Measurements from ENCODE around the gene OR2A5. TPM values are rescaled to one million over a fixed set of nuclear protein-coding genes. Genes with fewer than 3 reads are reported as not detected.

OR2A5 gene
- total and polyA plus RNA-seq, 2 donors (not counting 1 experiment from before 2014, with no cell fraction given) = not detected

GRCh38 chr7:144022169-144022568 lies 26.6 kb upstream of the OR2A5 start:
- Histone ChIP-seq H4K20me1 (ENCODE audit: control insufficient read depth, extremely low read depth, insufficient read depth, low read length) (no peaks in the 10 kb centered on the region), H3K4me1 (ENCODE audit: control insufficient read depth, extremely low read depth, insufficient read depth, low read length) (no peaks in the 10 kb centered on the region), H3K79me2 (ENCODE audit: control insufficient read depth, insufficient read depth, low read length) (no peaks in the 10 kb centered on the region), H3K36me3 (ENCODE audit: control insufficient read depth, insufficient read depth, low read length) (no peaks in the 10 kb centered on the region), H3K9me3 (ENCODE audit: control insufficient read depth, insufficient read depth, low read depth, low read length) (no peaks in the 10 kb centered on the region), H3K27me3 (ENCODE audit: control insufficient read depth, insufficient read depth, low read length) (no peaks in the 10 kb centered on the region), H3K4me2 (ENCODE audit: extremely low read depth, insufficient read depth, low read length) (no peak overlapping the region), H2AFZ (ENCODE audit: low read length) (no peak overlapping the region), H3K4me3 (replicated peaks in 1 of 4; ENCODE audit: control extremely low read depth in 1 of 4, insufficient read depth in 1 of 4, low read depth in 3 of 4, low read length in 4 of 4) (no peak overlapping the region), H3K9ac (ENCODE audit: insufficient read depth, low read length) (no peak overlapping the region), H3K27ac (ENCODE audit: insufficient read depth, low read length) (no peak overlapping the region)
- TF ChIP-seq EZH2 (IDR thresholded peaks at IDR 0.05; ENCODE audit: low read length, missing control alignments) (no peak), CTCF (conservative IDR thresholded peaks at IDR 0.05 in 1 of 2, IDR thresholded peaks at IDR 0.05 in 1 of 2; ENCODE audit: low read depth in 1 of 2, low read length in 2 of 2) (no peak)
- no peak for DNase-seq (ENCODE audit: low read depth in 2 of 2)

GRCh38 chr7:144023171-144023827 lies 25.4 kb upstream of the OR2A5 start:
- H3K27me3 ChIP-seq (ENCODE audit: control insufficient read depth, insufficient read depth, low read length) = no peaks in the 10 kb centered on the region
- H2AFZ ChIP-seq (ENCODE audit: low read length) = no peak overlapping the region
- H3K79me2 ChIP-seq (ENCODE audit: control insufficient read depth, insufficient read depth, low read length) = no peaks in the 10 kb centered on the region
- no peak overlapping the region for H3K4me2 ChIP-seq (ENCODE audit: extremely low read depth, insufficient read depth, low read length)
- H3K9ac ChIP-seq (ENCODE audit: insufficient read depth, low read length) = no peak overlapping the region
- no peaks in the 10 kb centered on the region for H4K20me1 ChIP-seq (ENCODE audit: control insufficient read depth, extremely low read depth, insufficient read depth, low read length)
- no peak overlapping the region for H3K27ac ChIP-seq (ENCODE audit: insufficient read depth, low read length)
- H3K9me3 ChIP-seq (ENCODE audit: control insufficient read depth, insufficient read depth, low read depth, low read length) = no peaks in the 10 kb centered on the region
- H3K36me3 ChIP-seq (ENCODE audit: control insufficient read depth, insufficient read depth, low read length) = no peaks in the 10 kb centered on the region
- H3K4me3 ChIP-seq (replicated peaks in 1 of 4; ENCODE audit: control extremely low read depth in 1 of 4, insufficient read depth in 1 of 4, low read depth in 3 of 4, low read length in 4 of 4) = no peak overlapping the region
- H3K4me1 ChIP-seq (ENCODE audit: control insufficient read depth, extremely low read depth, insufficient read depth, low read length) = no peaks in the 10 kb centered on the region
- TF ChIP-seq EZH2 (IDR thresholded peaks at IDR 0.05; ENCODE audit: low read length, missing control alignments) (no peak), CTCF (conservative IDR thresholded peaks at IDR 0.05 in 1 of 2, IDR thresholded peaks at IDR 0.05 in 1 of 2; ENCODE audit: low read depth in 1 of 2, low read length in 2 of 2) (no peak)
- no peak for DNase-seq (ENCODE audit: low read depth in 2 of 2)

- no peaks in the 10 kb centered on the region for H3K4me1 ChIP-seq (ENCODE audit: control insufficient read depth, extremely low read depth, insufficient read depth, low read length)
- no peak for TF ChIP-seq CTCF (conservative IDR thresholded peaks at IDR 0.05 in 1 of 2, IDR thresholded peaks at IDR 0.05 in 1 of 2; ENCODE audit: low read depth in 1 of 2, low read length in 2 of 2)
- TF ChIP-seq EZH2 (IDR thresholded peaks at IDR 0.05; ENCODE audit: low read length, missing control alignments) = no peak
Measured at GRCh38 chr7:144024213-144024612, 24.5 kb upstream of the OR2A5 start.

More at GRCh38 chr7:144024213-144024612, 24.5 kb upstream of the OR2A5 start:
- Histone ChIP-seq H3K4me2 (ENCODE audit: extremely low read depth, insufficient read depth, low read length) (no peak overlapping the region), H3K9me3 (ENCODE audit: control insufficient read depth, insufficient read depth, low read depth, low read length) (no peaks in the 10 kb centered on the region), H3K27me3 (ENCODE audit: control insufficient read depth, insufficient read depth, low read length) (no peaks in the 10 kb centered on the region), H3K79me2 (ENCODE audit: control insufficient read depth, insufficient read depth, low read length) (no peaks in the 10 kb centered on the region), H3K36me3 (ENCODE audit: control insufficient read depth, insufficient read depth, low read length) (no peaks in the 10 kb centered on the region), H4K20me1 (ENCODE audit: control insufficient read depth, extremely low read depth, insufficient read depth, low read length) (no peaks in the 10 kb centered on the region), H3K9ac (ENCODE audit: insufficient read depth, low read length) (no peak overlapping the region), H3K4me3 (replicated peaks in 1 of 4; ENCODE audit: control extremely low read depth in 1 of 4, insufficient read depth in 1 of 4, low read depth in 3 of 4, low read length in 4 of 4) (no peak overlapping the region), H2AFZ (ENCODE audit: low read length) (no peak overlapping the region), H3K27ac (ENCODE audit: insufficient read depth, low read length) (no peak overlapping the region)
- no peak for DNase-seq (ENCODE audit: low read depth in 2 of 2)

Measured in fibroblast of lung (primary cell).